H1 (cell line): Measurements from ENCODE around the gene RANGRF. TPM values are rescaled to one million over a fixed set of nuclear protein-coding genes. Genes with fewer than 3 reads are reported as not detected.

Experiments used
- CTCF ChIA-PET: fragments of 300-600 bp; sonication (Branson Sonifier 250); formaldehyde crosslinking; loops from one replicate; lab custom pipeline; 2021; ENCODE audit not compliant: partially characterized antibody; lab: Charles Lee
- POLR2A ChIA-PET: fragments of 300-600 bp; sonication (Branson Sonifier 250); formaldehyde crosslinking; loops from one replicate; lab custom pipeline; 2021; ENCODE audit warnings: inconsistent platforms; ENCODE audit not compliant: partially characterized antibody; lab: Charles Lee
- DNase-seq, 2 experiments: peaks; one replicate each; pipeline versions ENCODE4 v3.0.0 to v3.0.0-alpha.2; 2010 to 2022; ENCODE audit warnings: low spot score in 2 of 2, low read depth in 1 of 2, mixed read lengths in 1 of 2
- FAIRE-seq: peaks from 2 replicates; lab custom pipeline; 2011; peaks lifted over from hg19 to GRCh38; lab: Jason Lieb, UNC
- H2AFZ ChIP-seq: 2 replicates; pipeline ENCODE4 v1.8.1; 2012; ENCODE audit warnings: low read length, inconsistent platforms
- H2AK5ac ChIP-seq: 2 replicates; pipeline ENCODE4 v1.6.1; 2013; ENCODE audit warnings: low read depth, low read length
- H2BK120ac ChIP-seq: replicated peaks from 2 replicates; pipeline ENCODE3; 2013; ENCODE audit warnings: low read depth, low read length, inconsistent platforms
- H2BK12ac ChIP-seq: 2 replicates; pipeline ENCODE4 v1.6.1; 2013; ENCODE audit warnings: low read depth, low read length
- H2BK15ac ChIP-seq: 2 replicates; pipeline ENCODE4 v1.6.1; 2013; ENCODE audit warnings: low read length
- H2BK20ac ChIP-seq: 2 replicates; pipeline ENCODE4 v1.6.1; 2013; ENCODE audit warnings: low read length
- H2BK5ac ChIP-seq: 2 replicates; pipeline ENCODE4 v1.6.1; 2013; ENCODE audit warnings: low read depth, low read length
- H3K14ac ChIP-seq: 2 replicates; pipeline ENCODE4 v1.6.1; 2013; ENCODE audit warnings: inconsistent platforms; ENCODE audit not compliant: insufficient read length
- H3K18ac ChIP-seq: 2 replicates; pipeline ENCODE4 v1.6.1; 2013; ENCODE audit warnings: low read length; ENCODE audit errors: extremely low read depth
- H3K23ac ChIP-seq: 2 replicates; pipeline ENCODE4 v1.6.1; 2013; ENCODE audit warnings: inconsistent platforms; ENCODE audit not compliant: insufficient read length
- H3K23me2 ChIP-seq: 2 replicates; pipeline ENCODE4 v1.6.1; 2013; ENCODE audit warnings: low read depth, low read length
- H3K27ac ChIP-seq: 2 replicates; pipeline ENCODE4 v1.6.1; 2011; ENCODE audit warnings: low read depth, low read length, inconsistent platforms
- H3K27me3 ChIP-seq, 4 experiments: replicated peaks in 1 of 4; 1 replicate in 1 of 4; 2 replicates in 3 of 4; pipeline versions ENCODE4 v1.6.1 to v1.8.1; 2011 to 2013; ENCODE audit warnings: low read length in 3 of 4, mild to moderate bottlenecking in 3 of 4, inconsistent platforms in 2 of 4, mixed read lengths in 2 of 4, moderate library complexity in 1 of 4; ENCODE audit not compliant: control insufficient read depth in 3 of 4, insufficient read depth in 3 of 4; ENCODE audit errors: extremely low read depth in 1 of 4
- H3K36me3 ChIP-seq, 4 experiments: 2 replicates each; pipeline versions ENCODE4 v1.6.1 to v1.8.1; 2011 to 2013; ENCODE audit warnings: mild to moderate bottlenecking in 4 of 4, low read length in 3 of 4, moderate library complexity in 2 of 4, control low read depth in 1 of 4, inconsistent platforms in 1 of 4; ENCODE audit not compliant: insufficient read depth in 4 of 4, control insufficient read depth in 2 of 4
- H3K4ac ChIP-seq: replicated peaks from 2 replicates; pipeline ENCODE3; 2013; ENCODE audit warnings: low read length, low read depth, mixed read lengths, inconsistent platforms; ENCODE audit not compliant: insufficient read length
- H3K4me1 ChIP-seq, 4 experiments: replicated peaks in 1 of 4; 1 replicate in 1 of 4; 2 replicates in 3 of 4; pipeline versions ENCODE4 v1.6.1 to v1.8.1; 2011 to 2013; ENCODE audit warnings: low read length in 3 of 4, inconsistent platforms in 2 of 4, mixed read lengths in 1 of 4; ENCODE audit not compliant: insufficient read depth in 4 of 4, control insufficient read depth in 3 of 4
- H3K4me2 ChIP-seq, 2 experiments: 2 replicates each; pipeline versions ENCODE4 v1.6.1 to v1.8.1; 2011 to 2013; ENCODE audit warnings: low read depth in 2 of 2, low read length in 2 of 2, control low read depth in 1 of 2, inconsistent platforms in 1 of 2, mild to moderate bottlenecking in 1 of 2; ENCODE audit not compliant: insufficient read depth in 1 of 2
- H3K4me3 ChIP-seq, 4 experiments: fragments of 200-600, 300-600 bp in 1 of 4; sonication (generic), shearing (Covaris generic), sonication (Bioruptor Twin) in 1 of 4; 2 replicates each; pipeline versions ENCODE4 v1.5.1 to v1.8.1; 2011 to 2016; ENCODE audit warnings: low read length in 4 of 4, low read depth in 3 of 4, control low read depth in 2 of 4, inconsistent platforms in 2 of 4, mild to moderate bottlenecking in 2 of 4, mixed read lengths in 1 of 4, moderate library complexity in 1 of 4; ENCODE audit not compliant: insufficient read depth in 2 of 4; ENCODE audit errors: extremely low read depth in 1 of 4
- H3K56ac ChIP-seq: replicated peaks from 2 replicates; pipeline ENCODE3; 2013; ENCODE audit warnings: low read depth, mild to moderate bottlenecking, mixed read lengths, low read length, inconsistent platforms; ENCODE audit not compliant: insufficient read length
- H3K79me1 ChIP-seq: 2 replicates; pipeline ENCODE4 v1.6.1; 2013; ENCODE audit warnings: low read depth, low read length, control low read depth
- H3K79me2 ChIP-seq, 2 experiments: 2 replicates each; pipeline versions ENCODE4 v1.6.1 to v1.8.1; 2012 to 2013; ENCODE audit warnings: low read length in 2 of 2, mild to moderate bottlenecking in 2 of 2, inconsistent platforms in 1 of 2; ENCODE audit not compliant: insufficient read depth in 2 of 2, control insufficient read depth in 1 of 2
- H3K9ac ChIP-seq, 4 experiments: replicated peaks in 1 of 4; 1 replicate in 1 of 4; 2 replicates in 3 of 4; pipeline versions ENCODE4 v1.6.1 to v1.8.1; 2011 to 2013; ENCODE audit warnings: low read depth in 3 of 4, low read length in 3 of 4, control low read depth in 2 of 4, mild to moderate bottlenecking in 2 of 4, moderate library complexity in 2 of 4, inconsistent platforms in 1 of 4; ENCODE audit errors: extremely low read depth in 1 of 4
- H3K9me3 ChIP-seq, 2 experiments: 2 replicates each; pipeline versions ENCODE4 v1.6.1 to v1.8.1; 2012 to 2013; ENCODE audit warnings: mild to moderate bottlenecking in 2 of 2, moderate library complexity in 2 of 2, control low read depth in 1 of 2, inconsistent platforms in 1 of 2, low read depth in 1 of 2, low read length in 1 of 2, mixed read lengths in 1 of 2; ENCODE audit not compliant: insufficient read depth in 2 of 2
- H4K20me1 ChIP-seq, 2 experiments: replicated peaks in 1 of 2; 2 replicates each; pipeline versions ENCODE3 to v1.8.1; 2011 to 2013; ENCODE audit warnings: inconsistent platforms in 2 of 2, low read length in 2 of 2, mild to moderate bottlenecking in 1 of 2; ENCODE audit not compliant: insufficient read depth in 2 of 2, control insufficient read depth in 1 of 2
- H4K5ac ChIP-seq: 2 replicates; pipeline ENCODE4 v1.6.1; 2013; ENCODE audit warnings: low read length, low read depth, mixed read lengths, inconsistent platforms; ENCODE audit not compliant: insufficient read length
- H4K8ac ChIP-seq: 2 replicates; pipeline ENCODE4 v1.8.0; 2013; ENCODE audit warnings: mild to moderate bottlenecking, moderate library complexity, low read length, inconsistent platforms; ENCODE audit not compliant: insufficient read depth; ENCODE audit errors: extremely low read depth
- H4K91ac ChIP-seq: replicated peaks from 2 replicates; pipeline ENCODE3; 2013; ENCODE audit warnings: low read length, mixed read lengths, inconsistent platforms; ENCODE audit not compliant: insufficient read length
- CREB1 ChIP-seq: IDR thresholded peaks from 2 replicates; pipeline ENCODE4 v1.6.1; 2012; ENCODE audit warnings: inconsistent platforms
- SIX5 ChIP-seq: IDR thresholded peaks from 2 replicates; pipeline ENCODE4 v1.6.1; 2011; ENCODE audit warnings: mild to moderate bottlenecking, low read depth, low read length
- YY1 ChIP-seq: IDR thresholded peaks from 2 replicates; pipeline ENCODE4 v1.6.1; 2011; ENCODE audit warnings: low read depth, mild to moderate bottlenecking, low read length
- WGBS, 2 experiments: shearing (Covaris generic) in 1 of 2; methylation state at CpG; one replicate each; pipeline versions ENCODE4 v1.1.6 to v1.1.7; 2013 to 2015; ENCODE audit warnings: low lambda C conversion rate in 2 of 2, mixed read lengths in 2 of 2, inconsistent platforms in 1 of 2, low coverage in 1 of 2, missing lambda C conversion rate in 1 of 2; ENCODE audit not compliant: insufficient replicate concordance in 2 of 2, insufficient coverage in 1 of 2, insufficient read length in 1 of 2; ENCODE audit errors: extremely low coverage in 1 of 2, missing lambda C conversion rate in 1 of 2; 5-methylcytosine and 5-hydroxymethylcytosine counted together
- polyA plus RNA-seq, 7 experiments: library from polyadenylated mRNA; depleted of rRNA in 3 of 7; stranded (reverse) in 5 of 7; unstranded in 2 of 7; fragments of >200 nt in 5 of 7; fragments of 200-250 nt in 2 of 7; gene quantifications; 1 replicate in 5 of 7; 2 replicates in 1 of 7; 4 replicates in 1 of 7; pipeline versions ENCODE4 v1.2.1 to v1.2.3, GENCODE V29; 2011 to 2013; ENCODE audit warnings: missing spikeins in 2 of 7, mixed read lengths in 2 of 7
- total RNA-seq: library from RNA; stranded (reverse); fragmentation: NEBNext Ultra II Directional; extraction: Animal tissue kit (Norgen Biotek cat#: 25700); gene quantifications from 2 replicates; pipeline ENCODE4 v1.2.1, GENCODE V29; 2021

The RANGRF gene
- total and polyA plus RNA-seq, 2 of the 8 experiments (the other 6 are each of a cell fraction or from before 2014, with no cell fraction given) = 36.9 to 49.6 TPM

- Histone ChIP-seq H2AK5ac (no peak overlapping the region), H2AFZ (no peak overlapping the region), H3K27ac (no peak overlapping the region), H3K4me3 (no peak overlapping the region), H4K8ac (peak overlapping the region; percentile 42; the same call in 1 of the 2 replicates), H3K23ac (no peak overlapping the region), H4K5ac (no peak overlapping the region), H3K4me2 (no peak overlapping the region), H3K14ac (no peak overlapping the region), H3K9me3 (no peaks in the 10 kb centered on the region), H3K4ac (no peak overlapping the region)
- 95% methylated on average over 8 of the region's 8 CpGs; no CpG with 5 or more reads in 1 of the 2 experiments for WGBS, 2 experiments
- no peak for TF ChIP-seq YY1
- no peak for TF ChIP-seq CREB1
- no peak for TF ChIP-seq SIX5
- TF ChIP-seq, all 59 proteins: peak for 0
- 0 out of 2 replicates have a peak, but pooled peaks cover 6% of the 10 kb centered on the region for H3K79me1 ChIP-seq
- CTCF ChIA-PET = interaction anchor here (1.4 kb wide), 1 partner anchor 57 kb away, joined by 5 read pairs; no protein-coding TSS in a partner anchor
- H3K79me2 ChIP-seq = peaks cover 4 to 7% of the 10 kb centered on the region in 2 experiments; a peak in 3 of 4 replicates
- no peak overlapping the region for H2BK5ac ChIP-seq
- no peak overlapping the region for H2BK15ac ChIP-seq
- FAIRE-seq = no peak
- no peak overlapping the region for H4K91ac ChIP-seq
- no peak overlapping the region for H3K9ac ChIP-seq
- H3K36me3 ChIP-seq = peaks cover 32 to 83% (median 64%) of the 10 kb centered on the region in 4 experiments
- no peak overlapping the region for H3K18ac ChIP-seq
- POLR2A ChIA-PET = interaction anchor here (2.0 to 66.3 kb wide), 3 partner anchors 6 to 119 kb away, joined by 7 to 1521 read pairs (median 1521); partner anchors contain the start of genes CTC1, KRABD2, PFAS and RANGRF
- H3K23me2 ChIP-seq = no peaks in the 10 kb centered on the region
- H2BK20ac ChIP-seq = no peak overlapping the region
- H4K20me1 ChIP-seq = peaks cover 0 to 5% of the 10 kb centered on the region in 2 experiments
- H2BK12ac ChIP-seq = no peak overlapping the region
- H3K27me3 ChIP-seq = no peaks in the 10 kb centered on the region
- no peak overlapping the region for H2BK120ac ChIP-seq
- H3K56ac ChIP-seq = no peak overlapping the region
- H3K4me1 ChIP-seq = no peaks in the 10 kb centered on the region
- DNase-seq = no peak
These were observed 30.7 kb upstream of the RANGRF start for GRCh38 chr17:8257801-8258200.
